A549 (cell line): ENCODE measurements around the gene CCDC137. TPM values are rescaled to one million over a fixed set of nuclear protein-coding genes. Genes with fewer than 3 reads are reported as not detected.
A peak's percentile ranks its signal among the peaks of the same experiment; 100 is the strongest.

ENCODE experiments used
- ATAC-seq, 2 experiments: fragments of 200-7000 bp in 1 of 2; fragments of >200 bp in 1 of 2; cut with Nextera tagmentation in 1 of 2; cut with Tn5 transposase in 1 of 2; 3 replicates each; pipeline versions ENCODE4 v1.8.0 to v1.9.1; 2018 to 2020; ENCODE audit warnings: mild to moderate bottlenecking in 1 of 2, moderate library complexity in 1 of 2
- CTCF ChIA-PET: fragments of 300-600 bp; sonication (Branson Sonifier 250); formaldehyde crosslinking; extraction: SDS; loops from one replicate; lab custom pipeline; 2021; ENCODE audit warnings: antibody characterized with exemption, inconsistent platforms; lab: Yijun Ruan, JAX
- POLR2A ChIA-PET: fragments of 350-600 bp; formaldehyde crosslinking; extraction: SDS; loops from one replicate; lab custom pipeline; 2021; ENCODE audit warnings: antibody characterized with exemption, inconsistent platforms; lab: Yijun Ruan, JAX
- DNase-seq, 2 experiments: peaks; one replicate each; pipeline versions ENCODE4 v3.0.0 to v3.0.0-alpha.2; 2011 to 2016; ENCODE audit warnings: low read depth in 1 of 2, low spot score in 1 of 2
- FAIRE-seq: peaks from 2 replicates; lab custom pipeline; 2011; peaks lifted over from hg19 to GRCh38; lab: Jason Lieb, UNC
- H3K27ac ChIP-seq, 2 experiments: fragments of >200 bp; sonication (Bioruptor Twin); formaldehyde crosslinking; 3 replicates each; pipeline ENCODE4 v1.5.1; 2016 to 2017
- H3K4me1 ChIP-seq: fragments of >200 bp; sonication (Bioruptor Twin); formaldehyde crosslinking; 3 replicates; pipeline ENCODE4 v1.6.1; 2016
- H3K4me2 ChIP-seq: fragments of >200 bp; sonication (Bioruptor Twin); formaldehyde crosslinking; 3 replicates; pipeline ENCODE4 v1.6.1; 2016
- H3K4me3 ChIP-seq: fragments of >200 bp; sonication (Bioruptor Twin); formaldehyde crosslinking; 3 replicates; pipeline ENCODE4 v1.5.1; 2016
- H3K9me3 ChIP-seq: fragments of >200 bp; sonication (Bioruptor Twin); formaldehyde crosslinking; 3 replicates; pipeline ENCODE4 v1.6.1; 2016
- CBX8 ChIP-seq: fragments of 200-600 bp; sonication (generic); IDR thresholded peaks from 2 replicates; pipeline ENCODE4 v1.6.1; 2016
- EP300 ChIP-seq, 2 experiments: fragments of >200 bp; sonication (Bioruptor Twin); formaldehyde crosslinking; IDR thresholded peaks; 2 replicates in 1 of 2; 3 replicates in 1 of 2; pipeline ENCODE4 v1.6.1; 2016 to 2017
- HOXB5 ChIP-seq: fragments of 250-450 bp; sonication (Bioruptor Pico); IDR thresholded peaks from 2 replicates; pipeline ENCODE4 v1.5.0; 2020; ENCODE audit warnings: mild to moderate bottlenecking, moderate library complexity
- JUNB ChIP-seq: fragments of >200 bp; sonication (Bioruptor Twin); formaldehyde crosslinking; IDR thresholded peaks from 2 replicates; pipeline ENCODE4 v1.6.1; 2016
- NR3C1 ChIP-seq: fragments of >200 bp; sonication (Bioruptor Twin); formaldehyde crosslinking; IDR thresholded peaks from 3 replicates; pipeline ENCODE4 v1.6.1; 2017
- POLR2AphosphoS2 ChIP-seq: conservative IDR thresholded peaks from 2 replicates; pipeline ENCODE4 v1.6.1; 2012; ENCODE audit warnings: low read length, improper control_type of control experiment, inconsistent platforms
- RARB ChIP-seq: fragments of 250-450 bp; sonication (Bioruptor Pico); IDR thresholded peaks from 2 replicates; pipeline ENCODE4 v1.8.0; 2021; ENCODE audit warnings: mild to moderate bottlenecking, moderate library complexity
- RCOR1 ChIP-seq: fragments of 150-350 bp; IDR thresholded peaks from 2 replicates; pipeline ENCODE4 v1.6.1; 2014; ENCODE audit warnings: antibody characterized with exemption, low read length, low read depth
- RFX5 ChIP-seq: fragments of 450-650 bp; IDR thresholded peaks from 2 replicates; pipeline ENCODE4 v1.7.1; 2014; ENCODE audit warnings: antibody characterized with exemption, mild to moderate bottlenecking, moderate library complexity
- RNF2 ChIP-seq: fragments of 200-600 bp; sonication (generic); IDR thresholded peaks from 2 replicates; pipeline ENCODE4 v1.6.1; 2016; ENCODE audit warnings: low read depth, mild to moderate bottlenecking, antibody characterized with exemption, moderate library complexity, borderline replicate concordance
- SREBF2 ChIP-seq: fragments of 450-650 bp; IDR thresholded peaks from 2 replicates; pipeline ENCODE4 v1.6.1; 2014; ENCODE audit warnings: mild to moderate bottlenecking, moderate library complexity
- ZC3H11A ChIP-seq: fragments of 450-650 bp; IDR thresholded peaks from 2 replicates; pipeline ENCODE4 v1.6.1; 2014; ENCODE audit warnings: antibody characterized with exemption, mild to moderate bottlenecking
- WGBS: methylation state at CpG from one replicate; pipeline ENCODE4 v1.1.6; 2017; ENCODE audit errors: missing lambda C conversion rate; 5-methylcytosine and 5-hydroxymethylcytosine counted together
- polyA plus RNA-seq, 4 experiments: library from polyadenylated mRNA; depleted of rRNA in 3 of 4; stranded (reverse); fragments of >200 nt; fragmentation: RNase III in 1 of 4; extraction: RNeasy Plus Mini Kit Qiagen cat#74134 plus additional on column Dnase treatment in 1 of 4; gene quantifications; 2 replicates in 3 of 4; 3 replicates in 1 of 4; pipeline ENCODE4 v1.2.3, GENCODE V29; 2011 to 2017
- TF ChIP-seq, protein P1 (sequence below): IDR thresholded peaks from 2 replicates; pipeline ENCODE4 v1.6.1; 2012; ENCODE audit warnings: low read depth, borderline replicate concordance
- TF ChIP-seq, protein P2 (sequence below): fragments of 150-350 bp; IDR thresholded peaks from 2 replicates; pipeline ENCODE4 v1.6.1; 2014; ENCODE audit warnings: low read depth, mild to moderate bottlenecking, low read length
- TF ChIP-seq, protein P3 (sequence below): fragments of 250-450 bp; sonication (Bioruptor Pico); IDR thresholded peaks from 2 replicates; pipeline ENCODE4 v1.5.0; 2021; ENCODE audit warnings: mild to moderate bottlenecking, moderate library complexity, borderline replicate concordance
- TF ChIP-seq, protein P4 (sequence below): IDR thresholded peaks from 2 replicates; pipeline ENCODE4 v1.6.1; 2012
- TF ChIP-seq, protein P5 (sequence below): fragments of 450-650 bp; IDR thresholded peaks from 2 replicates; pipeline ENCODE4 v1.6.1; 2014; ENCODE audit warnings: antibody characterized with exemption
- TF ChIP-seq, protein P6 (sequence below): fragments of 200-600 bp; sonication (generic); IDR thresholded peaks from 2 replicates; pipeline ENCODE4 v1.6.1; 2016; ENCODE audit warnings: antibody characterized with exemption, mild to moderate bottlenecking, moderate library complexity

Gene CCDC137
- polyA plus RNA-seq, 2 of the 4 experiments (the other 2 are of a cell fraction): 22.6 to 55.0 TPM

DNA sequence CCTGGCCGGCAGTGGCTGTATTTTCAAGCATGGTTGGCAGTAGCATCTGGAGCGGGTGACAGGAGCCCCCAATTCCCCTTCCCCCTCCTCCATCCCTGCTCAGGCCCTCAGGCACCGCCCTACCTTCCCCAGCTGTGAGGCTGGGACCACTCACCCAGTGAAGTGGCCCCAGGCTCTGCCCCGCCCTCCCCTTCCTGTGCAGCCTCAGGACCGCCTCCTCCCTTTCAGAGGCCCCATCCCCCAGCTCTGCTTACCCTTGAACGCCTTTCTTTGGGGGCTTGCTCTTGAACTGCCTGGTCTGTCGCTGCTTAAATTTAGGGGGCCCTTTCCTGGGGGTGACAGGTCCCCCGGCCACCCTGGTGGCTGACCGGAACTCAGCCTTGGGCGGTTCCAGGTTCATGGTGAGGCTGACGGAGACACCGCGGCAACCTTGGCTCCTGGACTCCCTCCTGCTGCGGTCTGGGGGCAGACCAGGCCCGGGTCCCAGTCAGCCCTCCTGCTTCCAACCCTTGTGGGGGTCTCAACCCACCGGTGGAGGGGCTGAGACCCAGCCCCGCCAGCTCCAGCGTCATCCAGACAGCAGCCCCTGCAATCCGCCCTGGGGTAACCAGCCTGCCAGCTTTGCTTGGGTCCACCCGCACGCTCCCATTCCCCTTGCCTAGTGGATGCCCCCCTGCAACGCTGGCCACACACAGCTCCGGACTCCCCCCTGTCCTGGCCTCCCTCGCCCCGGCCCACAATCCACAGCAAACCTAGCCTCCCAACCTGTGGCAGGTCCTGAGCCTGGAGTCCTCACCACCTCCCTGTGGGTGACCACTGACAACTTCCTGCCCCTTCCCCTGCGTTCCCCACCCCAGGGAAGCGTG lies 13.4 kb upstream of the CCDC137 start:
- no peak for FAIRE-seq
- POLR2A ChIA-PET: interaction anchor here (1.0 kb wide), 1 partner anchor 13 kb away, joined by 4 read pairs; the partner anchor contains the start of genes CCDC137 and OXLD1
- Histone ChIP-seq H3K27ac (no peak overlapping the region), H3K9me3 (no peaks in the 10 kb centered on the region), H3K4me2 (no peak overlapping the region), H3K4me3 (no peak overlapping the region), H3K4me1 (peaks cover 14% of the 10 kb centered on the region)
- DNase-seq: no peak
- TF ChIP-seq RNF2: no peak
- TF ChIP-seq, protein P1, sequence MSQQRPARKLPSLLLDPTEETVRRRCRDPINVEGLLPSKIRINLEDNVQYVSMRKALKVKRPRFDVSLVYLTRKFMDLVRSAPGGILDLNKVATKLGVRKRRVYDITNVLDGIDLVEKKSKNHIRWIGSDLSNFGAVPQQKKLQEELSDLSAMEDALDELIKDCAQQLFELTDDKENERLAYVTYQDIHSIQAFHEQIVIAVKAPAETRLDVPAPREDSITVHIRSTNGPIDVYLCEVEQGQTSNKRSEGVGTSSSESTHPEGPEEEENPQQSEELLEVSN: no peak
- TF ChIP-seq JUNB: no peak
- TF ChIP-seq, protein P2, sequence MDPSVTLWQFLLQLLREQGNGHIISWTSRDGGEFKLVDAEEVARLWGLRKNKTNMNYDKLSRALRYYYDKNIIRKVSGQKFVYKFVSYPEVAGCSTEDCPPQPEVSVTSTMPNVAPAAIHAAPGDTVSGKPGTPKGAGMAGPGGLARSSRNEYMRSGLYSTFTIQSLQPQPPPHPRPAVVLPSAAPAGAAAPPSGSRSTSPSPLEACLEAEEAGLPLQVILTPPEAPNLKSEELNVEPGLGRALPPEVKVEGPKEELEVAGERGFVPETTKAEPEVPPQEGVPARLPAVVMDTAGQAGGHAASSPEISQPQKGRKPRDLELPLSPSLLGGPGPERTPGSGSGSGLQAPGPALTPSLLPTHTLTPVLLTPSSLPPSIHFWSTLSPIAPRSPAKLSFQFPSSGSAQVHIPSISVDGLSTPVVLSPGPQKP: no peak
- TF ChIP-seq HOXB5 (CRISPR knock-in tag): no peak
- no peak for ATAC-seq
- 85% methylated on average over 27 of the region's 27 CpGs for WGBS
- CTCF ChIA-PET: interaction anchor here (1.1 to 1.4 kb wide), 2 partner anchors 13 to 53 kb away, joined by 3 to 8 read pairs; no protein-coding TSS in a partner anchor

DNA sequence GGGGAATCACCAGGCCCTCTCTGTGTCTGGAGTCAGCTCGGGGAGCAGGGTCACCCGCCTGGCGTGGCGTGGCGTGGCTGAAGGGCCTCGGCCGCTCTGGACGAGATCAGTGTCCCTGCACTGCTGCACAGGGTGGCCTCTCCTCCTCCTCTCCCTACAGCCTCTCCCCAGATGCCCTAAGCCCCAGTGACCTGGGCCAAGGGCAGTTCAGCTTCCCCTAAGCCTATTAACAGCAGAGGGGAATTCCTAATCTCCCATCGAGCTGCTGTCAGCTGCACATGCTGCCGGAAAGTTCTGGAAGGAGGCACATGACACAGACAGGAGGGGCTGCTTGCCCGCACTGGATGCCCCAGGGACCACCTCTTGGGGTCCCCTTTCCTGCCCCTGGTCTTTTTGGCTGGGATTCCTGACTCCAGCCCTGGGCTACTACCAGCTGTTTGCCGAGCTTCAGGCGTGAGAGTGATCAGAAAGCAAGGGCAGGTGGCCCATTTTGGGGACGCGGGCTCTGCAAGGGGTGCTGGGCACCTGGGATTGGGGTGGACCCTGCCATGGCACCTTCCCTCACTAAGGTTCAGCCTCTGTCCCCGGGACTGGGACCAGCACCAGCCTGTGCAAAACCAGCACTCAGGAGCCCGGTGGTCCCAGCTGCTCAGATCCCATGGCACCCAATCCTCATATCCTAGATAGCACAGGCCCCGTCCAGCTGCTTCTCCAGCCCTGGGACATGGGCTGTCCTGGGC lies 11.0 kb upstream of the CCDC137 start:
- no peak overlapping the region for H3K4me2 ChIP-seq
- DNase-seq: no peak
- POLR2A ChIA-PET: interaction anchor here (1.0 to 1.4 kb wide), 2 partner anchors 11 to 19 kb away, joined by 3 read pairs; partner anchors contain the start of genes CCDC137, NPLOC4 and TSPAN10
- peak overlapping the region in 1 of 2 experiments; percentile 2; a peak in 1 of 6 replicates for H3K27ac ChIP-seq
- no peak for TF ChIP-seq CBX8
- TF ChIP-seq POLR2AphosphoS2: no peak
- no peak for TF ChIP-seq ZC3H11A
- TF ChIP-seq, protein P3, sequence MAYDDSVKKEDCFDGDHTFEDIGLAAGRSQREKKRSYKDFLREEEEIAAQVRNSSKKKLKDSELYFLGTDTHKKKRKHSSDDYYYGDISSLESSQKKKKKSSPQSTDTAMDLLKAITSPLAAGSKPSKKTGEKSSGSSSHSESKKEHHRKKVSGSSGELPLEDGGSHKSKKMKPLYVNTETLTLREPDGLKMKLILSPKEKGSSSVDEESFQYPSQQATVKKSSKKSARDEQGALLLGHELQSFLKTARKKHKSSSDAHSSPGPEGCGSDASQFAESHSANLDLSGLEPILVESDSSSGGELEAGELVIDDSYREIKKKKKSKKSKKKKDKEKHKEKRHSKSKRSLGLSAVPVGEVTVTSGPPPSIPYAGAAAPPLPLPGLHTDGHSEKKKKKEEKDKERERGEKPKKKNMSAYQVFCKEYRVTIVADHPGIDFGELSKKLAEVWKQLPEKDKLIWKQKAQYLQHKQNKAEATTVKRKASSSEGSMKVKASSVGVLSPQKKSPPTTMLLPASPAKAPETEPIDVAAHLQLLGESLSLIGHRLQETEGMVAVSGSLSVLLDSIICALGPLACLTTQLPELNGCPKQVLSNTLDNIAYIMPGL (CRISPR knock-in tag): no peak
- no peak for TF ChIP-seq NR3C1
- TF ChIP-seq RFX5: no peak
- TF ChIP-seq, protein P4, sequence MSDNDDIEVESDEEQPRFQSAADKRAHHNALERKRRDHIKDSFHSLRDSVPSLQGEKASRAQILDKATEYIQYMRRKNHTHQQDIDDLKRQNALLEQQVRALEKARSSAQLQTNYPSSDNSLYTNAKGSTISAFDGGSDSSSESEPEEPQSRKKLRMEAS: no peak
- no peak for TF ChIP-seq RCOR1
- TF ChIP-seq, protein P5, sequence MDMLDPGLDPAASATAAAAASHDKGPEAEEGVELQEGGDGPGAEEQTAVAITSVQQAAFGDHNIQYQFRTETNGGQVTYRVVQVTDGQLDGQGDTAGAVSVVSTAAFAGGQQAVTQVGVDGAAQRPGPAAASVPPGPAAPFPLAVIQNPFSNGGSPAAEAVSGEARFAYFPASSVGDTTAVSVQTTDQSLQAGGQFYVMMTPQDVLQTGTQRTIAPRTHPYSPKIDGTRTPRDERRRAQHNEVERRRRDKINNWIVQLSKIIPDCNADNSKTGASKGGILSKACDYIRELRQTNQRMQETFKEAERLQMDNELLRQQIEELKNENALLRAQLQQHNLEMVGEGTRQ: no peak
- TF ChIP-seq, protein P6, sequence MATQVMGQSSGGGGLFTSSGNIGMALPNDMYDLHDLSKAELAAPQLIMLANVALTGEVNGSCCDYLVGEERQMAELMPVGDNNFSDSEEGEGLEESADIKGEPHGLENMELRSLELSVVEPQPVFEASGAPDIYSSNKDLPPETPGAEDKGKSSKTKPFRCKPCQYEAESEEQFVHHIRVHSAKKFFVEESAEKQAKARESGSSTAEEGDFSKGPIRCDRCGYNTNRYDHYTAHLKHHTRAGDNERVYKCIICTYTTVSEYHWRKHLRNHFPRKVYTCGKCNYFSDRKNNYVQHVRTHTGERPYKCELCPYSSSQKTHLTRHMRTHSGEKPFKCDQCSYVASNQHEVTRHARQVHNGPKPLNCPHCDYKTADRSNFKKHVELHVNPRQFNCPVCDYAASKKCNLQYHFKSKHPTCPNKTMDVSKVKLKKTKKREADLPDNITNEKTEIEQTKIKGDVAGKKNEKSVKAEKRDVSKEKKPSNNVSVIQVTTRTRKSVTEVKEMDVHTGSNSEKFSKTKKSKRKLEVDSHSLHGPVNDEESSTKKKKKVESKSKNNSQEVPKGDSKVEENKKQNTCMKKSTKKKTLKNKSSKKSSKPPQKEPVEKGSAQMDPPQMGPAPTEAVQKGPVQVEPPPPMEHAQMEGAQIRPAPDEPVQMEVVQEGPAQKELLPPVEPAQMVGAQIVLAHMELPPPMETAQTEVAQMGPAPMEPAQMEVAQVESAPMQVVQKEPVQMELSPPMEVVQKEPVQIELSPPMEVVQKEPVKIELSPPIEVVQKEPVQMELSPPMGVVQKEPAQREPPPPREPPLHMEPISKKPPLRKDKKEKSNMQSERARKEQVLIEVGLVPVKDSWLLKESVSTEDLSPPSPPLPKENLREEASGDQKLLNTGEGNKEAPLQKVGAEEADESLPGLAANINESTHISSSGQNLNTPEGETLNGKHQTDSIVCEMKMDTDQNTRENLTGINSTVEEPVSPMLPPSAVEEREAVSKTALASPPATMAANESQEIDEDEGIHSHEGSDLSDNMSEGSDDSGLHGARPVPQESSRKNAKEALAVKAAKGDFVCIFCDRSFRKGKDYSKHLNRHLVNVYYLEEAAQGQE: no peak
- no peak for TF ChIP-seq RARB (CRISPR knock-in tag)
- TF ChIP-seq EP300 (IDR thresholded peaks at IDR 0.05): no peak
- no peak for TF ChIP-seq SREBF2
- CTCF ChIA-PET: interaction anchor here (0.8 to 3.4 kb wide), 7 partner anchors 10 to 54 kb away, joined by 3 to 17 read pairs (median 4); no protein-coding TSS in a partner anchor
- H3K4me1 ChIP-seq: peaks cover 14% of the 10 kb centered on the region
- FAIRE-seq: no peak
- no peak overlapping the region for H3K4me3 ChIP-seq
- ATAC-seq: peak in 1 of 2 experiments; percentile 4; a peak in 1 of 6 replicates
- WGBS: 85% methylated on average over 18 of the region's 18 CpGs
- H3K9me3 ChIP-seq: no peaks in the 10 kb centered on the region
